H1 (cell line): ENCODE measurements around the gene APLP1. TPM values are rescaled to one million over a fixed set of nuclear protein-coding genes. Genes with fewer than 3 reads are reported as not detected.
A peak's percentile ranks its signal among the peaks of the same experiment; 100 is the strongest.

Source experiments
- ATF2 ChIP-seq: IDR thresholded peaks from 2 replicates; pipeline ENCODE4 v1.6.1; 2012; ENCODE audit warnings: low read length, inconsistent platforms
- BRCA1 ChIP-seq: IDR thresholded peaks from 2 replicates; pipeline ENCODE4 v1.6.1; 2012; ENCODE audit warnings: low read depth, low read length, improper control_type of control experiment
- CHD2 ChIP-seq: IDR thresholded peaks from 2 replicates; pipeline ENCODE4 v1.6.1; 2012; ENCODE audit warnings: low read length, improper control_type of control experiment
- EGR1 ChIP-seq: IDR thresholded peaks from 2 replicates; pipeline ENCODE4 v1.6.1; 2011; ENCODE audit warnings: low read depth, low read length, borderline replicate concordance
- EP300 ChIP-seq, 2 experiments: IDR thresholded peaks; 1 replicate in 1 of 2; 2 replicates in 1 of 2; pipeline ENCODE4 v1.6.1; 2011 to 2012; ENCODE audit warnings: low read depth in 2 of 2, low read length in 2 of 2, mild to moderate bottlenecking in 2 of 2, borderline replicate concordance in 1 of 2, inconsistent platforms in 1 of 2, moderate library complexity in 1 of 2
- FOSL1 ChIP-seq: IDR thresholded peaks from 2 replicates; pipeline ENCODE4 v1.6.1; 2011; ENCODE audit warnings: mild to moderate bottlenecking, low read depth, low read length, moderate library complexity; ENCODE audit not compliant: insufficient read depth
- GABPA ChIP-seq: IDR thresholded peaks from 2 replicates; pipeline ENCODE4 v1.6.1; 2011; ENCODE audit warnings: mild to moderate bottlenecking, low read length, moderate library complexity, borderline replicate concordance; ENCODE audit not compliant: insufficient read depth
- HDAC6 ChIP-seq: IDR thresholded peaks from one replicate; pipeline ENCODE4 v1.7.1; 2012; ENCODE audit warnings: low read depth, mild to moderate bottlenecking, inconsistent platforms, low read length, moderate library complexity
- KDM4A ChIP-seq: IDR thresholded peaks from one replicate; pipeline ENCODE4 v1.7.1; 2012; ENCODE audit warnings: low read depth, mild to moderate bottlenecking, moderate library complexity, low read length, inconsistent platforms; ENCODE audit not compliant: severe bottlenecking
- KDM5A ChIP-seq: fragments of 200-600 bp; IDR thresholded peaks from 2 replicates; pipeline ENCODE4 v1.7.1; 2012; ENCODE audit warnings: mild to moderate bottlenecking, low read length, inconsistent platforms, mixed read lengths
- NANOG ChIP-seq: IDR thresholded peaks from 2 replicates; pipeline ENCODE4 v1.6.1; 2011; ENCODE audit warnings: low read length, low read depth, mild to moderate bottlenecking, inconsistent platforms; ENCODE audit not compliant: insufficient read depth, poor library complexity, severe bottlenecking
- RFX5 ChIP-seq: IDR thresholded peaks from 2 replicates; pipeline ENCODE4 v1.6.1; 2011; ENCODE audit warnings: low read depth, low read length, improper control_type of control experiment, borderline replicate concordance
- RNF2 ChIP-seq: fragments of 200-900, 300-1000 bp; sonication (generic); IDR thresholded peaks from 2 replicates; pipeline ENCODE4 v1.7.1; 2016; ENCODE audit warnings: borderline replicate concordance, low read depth, mild to moderate bottlenecking, antibody characterized with exemption, low read length; ENCODE audit not compliant: poor library complexity, severe bottlenecking; ENCODE audit errors: missing control alignments
- SIN3A ChIP-seq, 2 experiments: IDR thresholded peaks in 1 of 2; conservative IDR thresholded peaks in 1 of 2; 2 replicates each; pipeline ENCODE4 v1.6.1; 2011 to 2012; ENCODE audit warnings: low read length in 2 of 2, improper control_type of control experiment in 1 of 2, low read depth in 1 of 2, mild to moderate bottlenecking in 1 of 2
- SIRT6 ChIP-seq: IDR thresholded peaks from one replicate; pipeline ENCODE4 v1.7.1; 2012; ENCODE audit warnings: low read length, inconsistent platforms
- SP2 ChIP-seq: IDR thresholded peaks from 2 replicates; pipeline ENCODE4 v1.6.1; 2012; ENCODE audit warnings: mild to moderate bottlenecking, low read length, inconsistent platforms
- SRF ChIP-seq: IDR thresholded peaks from 2 replicates; pipeline ENCODE4 v1.6.1; 2011; ENCODE audit warnings: mild to moderate bottlenecking, low read depth, low read length, moderate library complexity
- SUZ12 ChIP-seq: fragments of 200-600 bp; sonication (generic); IDR thresholded peaks from 2 replicates; pipeline ENCODE4 v1.6.1; 2012; ENCODE audit warnings: mild to moderate bottlenecking, inconsistent platforms, low read length, moderate library complexity, mixed read lengths
- TCF12 ChIP-seq: IDR thresholded peaks from 2 replicates; pipeline ENCODE4 v1.6.1; 2011; ENCODE audit warnings: low read depth, mild to moderate bottlenecking, low read length
- TEAD4 ChIP-seq: IDR thresholded peaks from 2 replicates; pipeline ENCODE4 v1.6.1; 2012; ENCODE audit warnings: low read depth, low read length, inconsistent platforms, mixed read lengths
- USF2 ChIP-seq: IDR thresholded peaks from 2 replicates; pipeline ENCODE4 v1.6.1; 2011; ENCODE audit warnings: low read length, improper control_type of control experiment
- polyA plus RNA-seq, 7 experiments: library from polyadenylated mRNA; depleted of rRNA in 3 of 7; stranded (reverse) in 5 of 7; unstranded in 2 of 7; fragments of >200 nt in 5 of 7; fragments of 200-250 nt in 2 of 7; gene quantifications; 1 replicate in 5 of 7; 2 replicates in 1 of 7; 4 replicates in 1 of 7; pipeline versions ENCODE4 v1.2.1 to v1.2.3, GENCODE V29; 2011 to 2013; ENCODE audit warnings: missing spikeins in 2 of 7, mixed read lengths in 2 of 7
- total RNA-seq: library from RNA; stranded (reverse); fragmentation: NEBNext Ultra II Directional; extraction: Animal tissue kit (Norgen Biotek cat#: 25700); gene quantifications from 2 replicates; pipeline ENCODE4 v1.2.1, GENCODE V29; 2021

The APLP1 gene
- total and polyA plus RNA-seq, 2 of the 8 experiments (the other 6 are each of a cell fraction or from before 2014, with no cell fraction given) = 19.9 to 22.0 TPM

GRCh38 chr19:35845215-35846037 is 22.9 kb upstream of the APLP1 start (continued):
- TF ChIP-seq ATF2 (no peak), BRCA1 (no peak), CHD2 (no peak), SIN3A (conservative IDR thresholded peaks at IDR 0.05 in 1 of 2, IDR thresholded peaks at IDR 0.05 in 1 of 2; ENCODE audit: low read depth in 1 of 2, low read length in 2 of 2) (peak in 1 of 2 experiments; percentile 69; a peak in 1 of 4 replicates), SP2 (no peak), FOSL1 (no peak), RNF2 (no peak), KDM4A (peak; percentile 62), SIRT6 (no peak), SRF (no peak), SUZ12 (peak; percentile 56; the same call in 1 of the 2 replicates), TCF12 (no peak), GABPA (no peak), USF2 (no peak), NANOG (no peak), HDAC6 (no peak), TEAD4 (no peak), EGR1 (no peak), KDM5A (no peak), EP300 (IDR thresholded peaks at IDR 0.05; ENCODE audit: borderline replicate concordance in 1 of 2, low read depth in 2 of 2, low read length in 2 of 2) (no peak), RFX5 (no peak)
